ENCODE results near the gene SOX5. TPM values are rescaled to one million over a fixed set of nuclear protein-coding genes. Genes with fewer than 3 reads are reported as not detected.
"Not testable (repeated sequence)": the region's sequence is repeated elsewhere in the genome, so short reads cannot be mapped to it uniquely, and the experiment has no call there.

SOX5 gene
- total RNA-seq, 1 donor from 2014 or later = 2.1 TPM

- Mint-ChIP-seq H3K9me3 (no peaks in the 10 kb centered on the region), H3K27ac (no peak overlapping the region), H3K27me3 (no peaks in the 10 kb centered on the region), H3K4me3 (no peak overlapping the region), H3K4me1 (no peaks in the 10 kb centered on the region), H3K36me3 (ENCODE audit: low read depth) (no peaks in the 10 kb centered on the region)
- intact Hi-C loops (cut with micrococcal nuclease) = no loop called here
- no peak for DNase-seq
These were observed 60.4 kb downstream of the SOX5 start for GRCh38 chr12:23889069-23889440.

- Mint-ChIP-seq H3K27me3 (no peaks in the 10 kb centered on the region), H3K4me1 (no peaks in the 10 kb centered on the region), H3K4me3 (no peak overlapping the region), H3K27ac (no peak overlapping the region), H3K36me3 (ENCODE audit: low read depth) (no peaks in the 10 kb centered on the region), H3K9me3 (no peaks in the 10 kb centered on the region)
- DNase-seq = no peak
- intact Hi-C loops (cut with micrococcal nuclease) = no loop called here
These were observed 60.9 kb downstream of the SOX5 start for GRCh38 chr12:23888396-23889068.

- no peaks in the 10 kb centered on the region for H3K9me3 Mint-ChIP-seq
- H3K27me3 Mint-ChIP-seq = no peaks in the 10 kb centered on the region
- H3K36me3 Mint-ChIP-seq (ENCODE audit: low read depth) = no peaks in the 10 kb centered on the region
- intact Hi-C loops (cut with micrococcal nuclease) = no loop called here
- H3K4me3 Mint-ChIP-seq = no peak overlapping the region
- DNase-seq = no peak
- no peaks in the 10 kb centered on the region for H3K4me1 Mint-ChIP-seq
- H3K27ac Mint-ChIP-seq = no peak overlapping the region
These were observed 62.2 kb downstream of the SOX5 start for GRCh38 chr12:23887055-23887835.

- H3K4me3 Mint-ChIP-seq = no peak overlapping the region
- H3K27me3 Mint-ChIP-seq = no peaks in the 10 kb centered on the region
These were observed 64.1 kb downstream of the SOX5 start for GRCh38 chr12:23885394-23885793.

GRCh38 chr12:23884909-23885308 is 64.6 kb downstream of the SOX5 start:
- H3K4me1 Mint-ChIP-seq = no peaks in the 10 kb centered on the region
- no peak overlapping the region for H3K27ac Mint-ChIP-seq
- no peaks in the 10 kb centered on the region for H3K27me3 Mint-ChIP-seq
- no peaks in the 10 kb centered on the region for H3K9me3 Mint-ChIP-seq
- intact Hi-C loops (cut with micrococcal nuclease) = no loop called here
- H3K4me3 Mint-ChIP-seq = no peak overlapping the region
- no peaks in the 10 kb centered on the region for H3K36me3 Mint-ChIP-seq (ENCODE audit: low read depth)
- no peak for DNase-seq

More at GRCh38 chr12:23885394-23885793, 64.1 kb downstream of the SOX5 start:
- no peak for DNase-seq
- no peaks in the 10 kb centered on the region for H3K4me1 Mint-ChIP-seq
- no peaks in the 10 kb centered on the region for H3K9me3 Mint-ChIP-seq
- intact Hi-C loops (cut with micrococcal nuclease) = no loop called here
- no peaks in the 10 kb centered on the region for H3K36me3 Mint-ChIP-seq (ENCODE audit: low read depth)
- H3K27ac Mint-ChIP-seq = no peak overlapping the region

- Mint-ChIP-seq H3K27ac (no peak overlapping the region), H3K4me3 (no peak overlapping the region)
- intact Hi-C loops (cut with micrococcal nuclease) = no loop called here
These were observed 68.5 kb downstream of the SOX5 start for GRCh38 chr12:23880988-23881387.

GRCh38 chr12:23876618-23877017 is 72.9 kb downstream of the SOX5 start:
- not testable (repeated sequence) for H3K4me1 Mint-ChIP-seq, H3K27me3 Mint-ChIP-seq

More at GRCh38 chr12:23880988-23881387, 68.5 kb downstream of the SOX5 start:
- Mint-ChIP-seq H3K36me3 (ENCODE audit: low read depth) (no peaks in the 10 kb centered on the region), H3K27me3 (no peaks in the 10 kb centered on the region), H3K9me3 (no peaks in the 10 kb centered on the region), H3K4me1 (no peaks in the 10 kb centered on the region)
- DNase-seq = no peak

GRCh38 chr12:23867794-23868193 is 81.7 kb downstream of the SOX5 start:
- Mint-ChIP-seq H3K27ac (no peak overlapping the region), H3K9me3 (no peaks in the 10 kb centered on the region)

More at GRCh38 chr12:23876618-23877017, 72.9 kb downstream of the SOX5 start:
- H3K27ac Mint-ChIP-seq; intact Hi-C loops (cut with micrococcal nuclease); DNase-seq; H3K36me3 Mint-ChIP-seq (ENCODE audit: low read depth); H3K4me3 Mint-ChIP-seq; H3K9me3 Mint-ChIP-seq: not testable (repeated sequence)

GRCh38 chr12:23862701-23863100 is 86.8 kb downstream of the SOX5 start:
- no peaks in the 10 kb centered on the region for H3K4me1 Mint-ChIP-seq
- H3K9me3 Mint-ChIP-seq = no peaks in the 10 kb centered on the region
- no peaks in the 10 kb centered on the region for H3K27me3 Mint-ChIP-seq
- intact Hi-C loops (cut with micrococcal nuclease) = no loop called here
- no peak overlapping the region for H3K27ac Mint-ChIP-seq
- no peak for DNase-seq
- no peaks in the 10 kb centered on the region for H3K36me3 Mint-ChIP-seq (ENCODE audit: low read depth)
- no peak overlapping the region for H3K4me3 Mint-ChIP-seq

More at GRCh38 chr12:23867794-23868193, 81.7 kb downstream of the SOX5 start:
- H3K4me3 Mint-ChIP-seq = no peak overlapping the region
- no peaks in the 10 kb centered on the region for H3K4me1 Mint-ChIP-seq
- H3K36me3 Mint-ChIP-seq (ENCODE audit: low read depth) = no peaks in the 10 kb centered on the region
- DNase-seq = no peak
- intact Hi-C loops (cut with micrococcal nuclease) = no loop called here
- no peaks in the 10 kb centered on the region for H3K27me3 Mint-ChIP-seq

GRCh38 chr12:23860019-23860418 is 89.5 kb downstream of the SOX5 start:
- H3K27ac Mint-ChIP-seq = no peak overlapping the region
- H3K4me1 Mint-ChIP-seq = no peaks in the 10 kb centered on the region
- H3K27me3 Mint-ChIP-seq = no peaks in the 10 kb centered on the region
- no peak overlapping the region for H3K4me3 Mint-ChIP-seq
- no peak for DNase-seq
- H3K36me3 Mint-ChIP-seq (ENCODE audit: low read depth) = no peaks in the 10 kb centered on the region
- H3K9me3 Mint-ChIP-seq = no peaks in the 10 kb centered on the region
- intact Hi-C loops (cut with micrococcal nuclease) = no loop called here

- Mint-ChIP-seq H3K4me1 (no peaks in the 10 kb centered on the region), H3K4me3 (no peak overlapping the region), H3K9me3 (no peaks in the 10 kb centered on the region), H3K27me3 (no peaks in the 10 kb centered on the region), H3K27ac (no peak overlapping the region), H3K36me3 (ENCODE audit: low read depth) (no peaks in the 10 kb centered on the region)
- no peak for DNase-seq
- intact Hi-C loops (cut with micrococcal nuclease) = no loop called here
These were observed 92.3 kb downstream of the SOX5 start for GRCh38 chr12:23857178-23857577.

GRCh38 chr12:23855813-23856212 is 93.7 kb downstream of the SOX5 start:
- no peaks in the 10 kb centered on the region for H3K4me1 Mint-ChIP-seq
- H3K27me3 Mint-ChIP-seq = no peaks in the 10 kb centered on the region
- no peak for DNase-seq
- H3K27ac Mint-ChIP-seq = no peak overlapping the region
- intact Hi-C loops (cut with micrococcal nuclease) = no loop called here
- no peaks in the 10 kb centered on the region for H3K36me3 Mint-ChIP-seq (ENCODE audit: low read depth)
- H3K9me3 Mint-ChIP-seq = no peaks in the 10 kb centered on the region
- H3K4me3 Mint-ChIP-seq = no peak overlapping the region

- intact Hi-C loops (cut with micrococcal nuclease) = no loop called here
- DNase-seq = no peak
- no peaks in the 10 kb centered on the region for H3K9me3 Mint-ChIP-seq
- H3K27me3 Mint-ChIP-seq = no peaks in the 10 kb centered on the region
- no peaks in the 10 kb centered on the region for H3K4me1 Mint-ChIP-seq
- no peaks in the 10 kb centered on the region for H3K36me3 Mint-ChIP-seq (ENCODE audit: low read depth)
- H3K4me3 Mint-ChIP-seq = no peak overlapping the region
- no peak overlapping the region for H3K27ac Mint-ChIP-seq
These were observed 94.9 kb downstream of the SOX5 start for GRCh38 chr12:23854598-23854997.

GRCh38 chr12:23853640-23854039 is 95.8 kb downstream of the SOX5 start:
- Mint-ChIP-seq H3K36me3 (ENCODE audit: low read depth) (no peaks in the 10 kb centered on the region), H3K27ac (no peak overlapping the region), H3K27me3 (no peaks in the 10 kb centered on the region), H3K9me3 (no peaks in the 10 kb centered on the region), H3K4me1 (no peaks in the 10 kb centered on the region), H3K4me3 (no peak overlapping the region)
- no peak for DNase-seq
- intact Hi-C loops (cut with micrococcal nuclease) = no loop called here

Measured in activated CD4-positive, alpha-beta T cell treated with anti-CD3 and anti-CD28 coated beads, Interleukin-2, amount 10 ng/mL, durations not matched to agents 24 days and 14 days (primary cell).